HepG2 (cell line): ENCODE results near the gene RERE. TPM values are rescaled to one million over a fixed set of nuclear protein-coding genes. Genes with fewer than 3 reads are reported as not detected.
A peak's percentile ranks its signal among the peaks of the same experiment; 100 is the strongest.

Source experiments
- ARID3A ChIP-seq: IDR thresholded peaks from 2 replicates; pipeline ENCODE4 v1.6.1; 2012; ENCODE audit warnings: low read depth, low read length, improper control_type of control experiment
- EED ChIP-seq: sonication (generic); formaldehyde crosslinking; IDR thresholded peaks from 2 replicates; pipeline ENCODE4 v1.5.0; 2020; ENCODE audit warnings: mild to moderate bottlenecking, missing genetic modification reagents
- FOXP1 ChIP-seq, 2 experiments: fragments of 450-650 bp in 1 of 2; IDR thresholded peaks; 2 replicates each; pipeline ENCODE4 v1.6.1; 2017 to 2018; ENCODE audit warnings: antibody characterized with exemption in 1 of 2
- HNRNPK ChIP-seq: fragments of 200-400 bp; formaldehyde crosslinking; IDR thresholded peaks from 2 replicates; pipeline ENCODE4 v1.6.1; 2018; ENCODE audit warnings: low read length, low read depth, moderate library complexity, mild to moderate bottlenecking; ENCODE audit not compliant: poor library complexity, severe bottlenecking
- HNRNPL ChIP-seq: fragments of 200-400 bp; formaldehyde crosslinking; IDR thresholded peaks from 2 replicates; pipeline ENCODE4 v1.6.1; 2017; ENCODE audit warnings: mild to moderate bottlenecking, low read depth, low read length
- KAT7 ChIP-seq: IDR thresholded peaks from 2 replicates; pipeline ENCODE4 v1.6.1; 2018; ENCODE audit warnings: borderline replicate concordance, missing compliant biosample characterization
- KDM6A ChIP-seq: IDR thresholded peaks from 2 replicates; pipeline ENCODE4 v1.6.1; 2016; ENCODE audit warnings: low read depth
- KLF15 ChIP-seq: sonication (generic); formaldehyde crosslinking; IDR thresholded peaks from 2 replicates; pipeline ENCODE4 v1.8.1; 2023; ENCODE audit warnings: borderline replicate concordance, mild to moderate bottlenecking, inconsistent platforms, missing genetic modification reagents, mixed read lengths
- KMT2A ChIP-seq: sonication (generic); formaldehyde crosslinking; IDR thresholded peaks from 2 replicates; pipeline ENCODE4 v1.4.0; 2020; ENCODE audit warnings: missing genetic modification reagents
- NPAS2 ChIP-seq: sonication (generic); formaldehyde crosslinking; IDR thresholded peaks from 2 replicates; pipeline ENCODE4 v1.8.0; 2022; ENCODE audit warnings: mild to moderate bottlenecking, missing genetic modification reagents, borderline replicate concordance
- SMYD3 ChIP-seq: sonication (generic); formaldehyde crosslinking; IDR thresholded peaks from 2 replicates; pipeline ENCODE4 v1.8.1; 2023; ENCODE audit warnings: mild to moderate bottlenecking, missing genetic modification reagents
- SOX13 ChIP-seq, 3 experiments: fragments of 450-650 bp in 1 of 3; sonication (generic) in 1 of 3; formaldehyde crosslinking in 1 of 3; IDR thresholded peaks in 2 of 3; conservative IDR thresholded peaks in 1 of 3; 2 replicates each; pipeline versions ENCODE4 v1.5.0 to v1.6.1; 2016 to 2020; ENCODE audit warnings: antibody characterized with exemption in 1 of 3, mild to moderate bottlenecking in 1 of 3, missing compliant biosample characterization in 1 of 3, missing genetic modification reagents in 1 of 3, moderate library complexity in 1 of 3
- SP5 ChIP-seq: IDR thresholded peaks from 2 replicates; pipeline ENCODE4 v1.6.1; 2016; ENCODE audit warnings: low read depth, borderline replicate concordance
- TBL1XR1 ChIP-seq: fragments of 150-350 bp; IDR thresholded peaks from 2 replicates; pipeline ENCODE4 v1.6.1; 2014; ENCODE audit warnings: borderline replicate concordance, low read length; ENCODE audit not compliant: partially characterized antibody
- TCF12 ChIP-seq, 2 experiments: fragments of 450-650 bp in 1 of 2; sonication (generic) in 1 of 2; formaldehyde crosslinking in 1 of 2; IDR thresholded peaks; 2 replicates each; pipeline versions ENCODE4 v1.6.1 to v1.8.0; 2017 to 2022; ENCODE audit warnings: antibody characterized with exemption in 1 of 2, mild to moderate bottlenecking in 1 of 2, missing genetic modification reagents in 1 of 2, moderate library complexity in 1 of 2
- THYN1 ChIP-seq: sonication (generic); formaldehyde crosslinking; IDR thresholded peaks from 2 replicates; pipeline ENCODE4 v1.8.1; 2023; ENCODE audit warnings: low read depth, mild to moderate bottlenecking, moderate library complexity, missing genetic modification reagents, borderline replicate concordance
- ZNF124 ChIP-seq: sonication (generic); formaldehyde crosslinking; IDR thresholded peaks from 2 replicates; pipeline ENCODE4 v1.4.0; 2020; ENCODE audit warnings: missing genetic modification reagents
- ZNF18 ChIP-seq: sonication (generic); formaldehyde crosslinking; IDR thresholded peaks from 2 replicates; pipeline ENCODE4 v1.8.0; 2022; ENCODE audit warnings: mild to moderate bottlenecking, missing genetic modification reagents; ENCODE audit not compliant: insufficient replicate concordance
- ZNF253 ChIP-seq: sonication (generic); formaldehyde crosslinking; IDR thresholded peaks from 2 replicates; pipeline ENCODE4 v1.8.0; 2022; ENCODE audit warnings: mild to moderate bottlenecking, missing genetic modification reagents, borderline replicate concordance
- ZNF30 ChIP-seq: sonication (generic); formaldehyde crosslinking; IDR thresholded peaks from 2 replicates; pipeline ENCODE4 v1.5.0; 2020; ENCODE audit warnings: mild to moderate bottlenecking, missing genetic modification reagents
- ZNF343 ChIP-seq: sonication (generic); formaldehyde crosslinking; IDR thresholded peaks from 2 replicates; pipeline ENCODE4 v1.4.0; 2020; ENCODE audit warnings: mild to moderate bottlenecking, missing genetic modification reagents
- ZNF430 ChIP-seq: sonication (generic); formaldehyde crosslinking; IDR thresholded peaks from 2 replicates; pipeline ENCODE4 v1.9.0; 2021; ENCODE audit warnings: mild to moderate bottlenecking, missing genetic modification reagents
- ZNF510 ChIP-seq: sonication (generic); formaldehyde crosslinking; IDR thresholded peaks from 2 replicates; pipeline ENCODE4 v1.4.0; 2020; ENCODE audit warnings: low read depth, mild to moderate bottlenecking, missing genetic modification reagents
- ZNF558 ChIP-seq: sonication (generic); formaldehyde crosslinking; IDR thresholded peaks from 2 replicates; pipeline ENCODE4 v1.9.0; 2022; ENCODE audit warnings: mild to moderate bottlenecking, missing genetic modification reagents, borderline replicate concordance
- ZNF652 ChIP-seq: IDR thresholded peaks from 2 replicates; pipeline ENCODE4 v1.6.1; 2016; ENCODE audit warnings: low read depth, borderline replicate concordance
- ZNF841 ChIP-seq: sonication (generic); formaldehyde crosslinking; IDR thresholded peaks from 2 replicates; pipeline ENCODE4 v1.8.1; 2023; ENCODE audit warnings: missing genetic modification reagents, borderline replicate concordance
- polyA plus RNA-seq, 8 experiments: library from polyadenylated mRNA; depleted of rRNA in 3 of 8; stranded (reverse) in 7 of 8; unstranded in 1 of 8; fragments of >200 nt; fragmentation: Illumina TruSeq in 4 of 8; extraction: Trizol in 4 of 8; gene quantifications; 2 replicates each; pipeline versions ENCODE4 v1.2.1 to v1.2.3, GENCODE V29; 2011 to 2016; ENCODE audit warnings: low read depth in 4 of 8, missing spikeins in 1 of 8, mixed read lengths in 1 of 8; ENCODE audit not compliant: insufficient read depth in 1 of 8
- total RNA-seq, 5 experiments: library from RNA; depleted of rRNA; stranded (reverse); fragments of >200 nt; fragmentation: Illumina TruSeq; extraction: Trizol; gene quantifications; 2 replicates each; pipeline ENCODE4 v1.2.3, GENCODE V29; 2016; ENCODE audit warnings: low read depth in 1 of 5

The RERE gene
- total and polyA plus RNA-seq, 2 of the 13 experiments (the other 11 are each of a cell fraction or from before 2014, with no cell fraction given) = 18.3 to 21.9 TPM

- TF ChIP-seq SP5 (CRISPR knock-in tag) (peak; percentile 66), ZNF558 (CRISPR knock-in tag) (no peak), ZNF430 (CRISPR knock-in tag) (no peak; the same call in 1 of the 2 replicates), TBL1XR1 (peak; percentile 100), ARID3A (peak; percentile 100), KDM6A (CRISPR knock-in tag) (peak; percentile 97), SMYD3 (CRISPR knock-in tag) (peak; percentile 99), NPAS2 (CRISPR knock-in tag) (no peak), ZNF510 (CRISPR knock-in tag) (no peak), KMT2A (CRISPR knock-in tag) (0 out of 2 replicates have a peak, but pooled peaks have one; percentile 66), KLF15 (no peak), HNRNPL (no peak), THYN1 (CRISPR knock-in tag) (0 out of 2 replicates have a peak, but pooled peaks have one; percentile 49), ZNF841 (CRISPR knock-in tag) (no peak), FOXP1 (IDR thresholded peaks at IDR 0.05) (peak; percentile 99), FOXP1 (CRISPR knock-in tag; IDR thresholded peaks at IDR 0.05) (peak; percentile 100), HNRNPK (no peak), ZNF652 (CRISPR knock-in tag) (peak; percentile 64; the same call in 1 of the 2 replicates), ZNF124 (CRISPR knock-in tag) (peak; percentile 94), ZNF30 (no peak), EED (CRISPR knock-in tag) (no peak), SOX13 (IDR thresholded peaks at IDR 0.05) (peak; percentile 96), SOX13 (CRISPR knock-in tag; conservative IDR thresholded peaks at IDR 0.05 in 1 of 2, IDR thresholded peaks at IDR 0.05 in 1 of 2) (peak in 1 of 2 experiments; percentile 100; a peak in 2 of 4 replicates), ZNF18 (CRISPR knock-in tag) (peak; percentile 95), ZNF343 (CRISPR knock-in tag) (no peak), KAT7 (peak; percentile 85; the same call in 1 of the 2 replicates), ZNF253 (CRISPR knock-in tag) (no peak), TCF12 (IDR thresholded peaks at IDR 0.05) (no peak), TCF12 (CRISPR knock-in tag; IDR thresholded peaks at IDR 0.05) (peak; percentile 90; the same call in 1 of the 2 replicates)
Measured at GRCh38 chr1:8742022-8742924, 75.2 kb downstream of the RERE start (continued).
